ENCODE measurements around the gene ANGPT4.

ANGPT4 gene

GRCh38 chr20:822651-823573 lies 93.2 kb downstream of the ANGPT4 start:
- DNase-seq: peak; percentile 93 to 99

GRCh38 chr20:821731-822065 lies 94.4 kb downstream of the ANGPT4 start:
- no peak for DNase-seq

GRCh38 chr20:821046-821730 lies 94.9 kb downstream of the ANGPT4 start:
- DNase-seq: peak in 1 of 2 experiments; percentile 54

GRCh38 chr20:820323-820953 lies 95.7 kb downstream of the ANGPT4 start:
- DNase-seq: peak in 1 of 2 experiments; percentile 50
